COLO829 (cell line): Measurements from ENCODE around the gene ZBTB40.

Source experiments
- DNase-seq: peaks from one replicate; pipeline ENCODE4 v3.0.0; 2012; ENCODE audit warnings: low spot score

ZBTB40 gene, protein sequence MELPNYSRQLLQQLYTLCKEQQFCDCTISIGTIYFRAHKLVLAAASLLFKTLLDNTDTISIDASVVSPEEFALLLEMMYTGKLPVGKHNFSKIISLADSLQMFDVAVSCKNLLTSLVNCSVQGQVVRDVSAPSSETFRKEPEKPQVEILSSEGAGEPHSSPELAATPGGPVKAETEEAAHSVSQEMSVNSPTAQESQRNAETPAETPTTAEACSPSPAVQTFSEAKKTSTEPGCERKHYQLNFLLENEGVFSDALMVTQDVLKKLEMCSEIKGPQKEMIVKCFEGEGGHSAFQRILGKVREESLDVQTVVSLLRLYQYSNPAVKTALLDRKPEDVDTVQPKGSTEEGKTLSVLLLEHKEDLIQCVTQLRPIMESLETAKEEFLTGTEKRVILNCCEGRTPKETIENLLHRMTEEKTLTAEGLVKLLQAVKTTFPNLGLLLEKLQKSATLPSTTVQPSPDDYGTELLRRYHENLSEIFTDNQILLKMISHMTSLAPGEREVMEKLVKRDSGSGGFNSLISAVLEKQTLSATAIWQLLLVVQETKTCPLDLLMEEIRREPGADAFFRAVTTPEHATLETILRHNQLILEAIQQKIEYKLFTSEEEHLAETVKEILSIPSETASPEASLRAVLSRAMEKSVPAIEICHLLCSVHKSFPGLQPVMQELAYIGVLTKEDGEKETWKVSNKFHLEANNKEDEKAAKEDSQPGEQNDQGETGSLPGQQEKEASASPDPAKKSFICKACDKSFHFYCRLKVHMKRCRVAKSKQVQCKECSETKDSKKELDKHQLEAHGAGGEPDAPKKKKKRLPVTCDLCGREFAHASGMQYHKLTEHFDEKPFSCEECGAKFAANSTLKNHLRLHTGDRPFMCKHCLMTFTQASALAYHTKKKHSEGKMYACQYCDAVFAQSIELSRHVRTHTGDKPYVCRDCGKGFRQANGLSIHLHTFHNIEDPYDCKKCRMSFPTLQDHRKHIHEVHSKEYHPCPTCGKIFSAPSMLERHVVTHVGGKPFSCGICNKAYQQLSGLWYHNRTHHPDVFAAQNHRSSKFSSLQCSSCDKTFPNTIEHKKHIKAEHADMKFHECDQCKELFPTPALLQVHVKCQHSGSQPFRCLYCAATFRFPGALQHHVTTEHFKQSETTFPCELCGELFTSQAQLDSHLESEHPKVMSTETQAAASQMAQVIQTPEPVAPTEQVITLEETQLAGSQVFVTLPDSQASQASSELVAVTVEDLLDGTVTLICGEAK

GRCh38 chr1:22451702-22452480 lies at the start of gene ZBTB40:
TSS of gene ZBTB40 (plus strand) at chr1:22451851. CDS start at chr1:22489949, 38,098 bp downstream.
- peak; percentile 85 for DNase-seq

DNA sequence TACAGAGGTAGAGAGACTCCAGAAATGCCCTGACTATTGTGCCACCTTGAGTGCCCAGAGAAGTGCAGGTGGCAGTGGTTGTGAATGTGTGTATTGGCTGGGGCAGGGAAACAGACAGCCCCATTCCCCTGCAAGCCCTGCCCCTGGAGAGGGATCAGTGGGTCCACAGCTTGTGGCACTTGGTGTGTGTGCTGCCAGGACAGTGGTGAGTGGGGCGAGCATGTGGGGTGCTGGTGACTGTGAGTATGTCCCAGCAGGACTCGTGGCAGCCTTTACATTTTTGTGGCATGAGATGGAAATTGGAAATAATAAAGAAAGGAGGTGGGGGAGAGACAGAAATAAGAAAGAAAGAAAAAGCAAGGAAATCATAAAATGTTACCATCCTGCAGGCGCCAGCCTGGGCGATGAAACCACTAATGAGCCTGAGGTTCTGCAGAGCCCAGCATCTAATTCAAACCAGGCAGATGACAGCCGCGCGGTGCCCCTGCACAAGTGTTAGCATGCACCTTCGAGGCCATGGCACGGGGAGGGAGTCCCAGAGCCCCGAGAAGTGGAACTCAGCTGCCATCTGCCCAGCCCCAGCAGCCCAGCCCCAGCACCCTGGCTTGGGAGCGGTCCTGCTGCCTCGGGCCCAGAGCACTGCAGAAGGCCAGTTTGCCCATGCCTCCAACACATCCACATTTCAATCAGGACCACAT lies 49.1 kb upstream of the ZBTB40 start:
- DNase-seq: no peak

DNA sequence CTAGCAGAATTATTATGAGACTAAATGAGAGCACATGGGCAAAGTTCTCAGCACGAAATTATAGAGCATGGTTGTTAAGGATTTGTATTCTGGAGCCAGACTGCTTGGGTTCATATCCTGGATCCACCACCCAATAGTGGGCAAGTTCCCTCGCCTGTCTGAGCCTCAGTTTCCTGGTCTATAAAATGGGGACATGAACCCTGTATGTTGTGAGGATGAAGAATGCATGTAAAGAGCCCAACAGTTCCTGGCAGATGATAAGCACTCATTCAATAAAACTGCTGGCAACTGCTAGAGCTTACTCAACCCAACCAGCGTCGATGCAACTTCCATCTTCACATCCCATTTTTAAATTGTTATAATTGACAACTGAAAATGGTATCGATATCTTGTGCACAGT lies 47.2 kb upstream of the ZBTB40 start:
- no peak for DNase-seq

DNA sequence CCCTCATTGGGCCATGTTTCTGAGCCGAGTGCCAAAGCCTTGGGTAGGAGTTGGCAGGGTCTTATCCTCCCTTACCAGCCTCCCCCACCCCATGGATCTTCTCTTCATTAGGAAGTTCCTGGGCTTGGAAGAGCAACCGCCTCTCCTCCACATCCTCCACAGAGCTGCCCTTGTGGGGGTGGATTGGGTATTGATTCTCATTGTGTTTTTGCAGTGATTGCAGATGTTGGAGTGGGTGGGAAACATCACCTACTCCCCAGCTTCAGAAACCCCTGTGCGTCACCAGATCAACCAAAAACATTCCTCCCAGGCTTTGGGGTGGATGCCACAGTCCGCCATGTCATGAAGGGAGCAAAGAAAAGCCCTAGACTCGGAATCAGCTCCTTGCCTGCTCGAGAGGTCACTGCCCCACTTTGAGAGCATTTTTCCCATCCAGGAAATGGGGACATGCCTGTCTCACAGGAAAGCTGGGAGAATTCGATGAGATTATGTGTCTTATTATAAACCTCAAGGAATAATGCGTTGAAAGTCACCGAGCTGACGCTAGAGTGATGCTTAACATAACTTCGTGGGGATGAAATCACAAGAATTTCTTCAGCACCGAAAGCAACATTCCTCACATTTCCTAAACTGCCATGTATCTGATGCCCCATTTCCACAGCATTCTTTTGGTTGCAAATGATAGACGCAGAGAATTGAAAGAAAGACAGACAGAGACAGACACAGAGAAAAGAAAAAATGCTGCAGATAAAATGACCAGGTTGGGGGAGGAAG lies 44.7 kb upstream of the ZBTB40 start:
- DNase-seq: no peak

DNA sequence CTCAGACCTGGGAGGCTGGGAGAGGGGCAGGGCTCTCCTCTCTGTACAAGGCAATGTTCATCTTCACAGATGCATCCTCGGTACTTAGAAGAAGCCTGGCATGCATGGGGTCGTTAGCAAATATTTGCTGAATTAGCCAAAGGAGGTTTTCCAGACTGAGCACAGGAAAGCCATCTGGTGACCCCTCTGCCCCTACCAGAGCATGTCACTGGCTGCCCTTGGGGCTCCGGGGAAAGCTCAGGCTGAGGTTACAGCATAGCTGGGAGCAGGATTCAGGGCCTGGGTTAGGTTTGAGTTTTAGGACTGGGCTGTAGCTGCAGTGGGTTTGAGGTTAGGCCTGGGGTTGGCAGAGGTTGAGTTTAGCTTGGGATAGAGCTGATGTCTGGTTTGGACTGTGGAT lies 43.4 kb upstream of the ZBTB40 start:
- no peak for DNase-seq

DNA sequence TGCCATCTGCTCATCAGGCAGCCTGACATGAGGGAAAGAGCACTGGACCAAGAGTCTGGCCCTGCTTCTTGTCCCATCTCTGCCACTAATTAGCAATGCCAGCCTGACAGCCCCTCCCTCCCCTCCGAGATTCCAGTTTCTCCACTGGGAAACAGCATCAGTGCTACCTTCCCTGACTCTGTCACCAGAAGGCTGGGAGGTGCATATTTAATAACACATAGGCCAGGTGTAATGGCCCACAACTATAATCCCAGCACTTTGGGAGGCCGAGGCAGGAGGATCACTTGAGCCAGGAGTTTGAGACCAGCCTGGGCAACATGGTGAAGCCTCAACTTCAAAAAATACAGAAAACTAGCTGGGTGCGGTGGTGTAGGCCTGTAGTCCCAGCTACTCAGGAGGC lies 41.2 kb upstream of the ZBTB40 start:
- no peak for DNase-seq

- no peak for DNase-seq
These were observed 40.6 kb upstream of the ZBTB40 start for GRCh38 chr1:22410928-22411495.

DNA sequence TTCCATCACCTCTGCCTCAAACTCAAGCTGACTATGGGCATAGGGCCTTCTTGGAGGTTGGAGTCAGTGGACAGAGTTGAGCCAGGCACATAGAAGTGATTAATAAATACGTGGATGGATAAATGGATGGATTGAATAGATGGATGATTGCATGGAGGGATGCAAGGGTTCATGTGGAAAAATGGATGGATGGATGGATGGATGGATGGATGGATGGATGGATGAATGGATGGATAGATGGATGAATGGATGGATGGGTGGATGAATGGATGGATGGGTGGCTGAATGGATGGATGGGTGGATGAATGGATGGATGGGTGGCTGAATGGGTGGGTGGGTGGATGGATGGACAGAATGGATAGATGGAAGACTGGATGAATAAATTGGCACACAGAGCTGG lies 40.1 kb upstream of the ZBTB40 start:
- DNase-seq: no peak

GRCh38 chr1:22412932-22413727 lies 38.5 kb upstream of the ZBTB40 start:
- no peak for DNase-seq

DNA sequence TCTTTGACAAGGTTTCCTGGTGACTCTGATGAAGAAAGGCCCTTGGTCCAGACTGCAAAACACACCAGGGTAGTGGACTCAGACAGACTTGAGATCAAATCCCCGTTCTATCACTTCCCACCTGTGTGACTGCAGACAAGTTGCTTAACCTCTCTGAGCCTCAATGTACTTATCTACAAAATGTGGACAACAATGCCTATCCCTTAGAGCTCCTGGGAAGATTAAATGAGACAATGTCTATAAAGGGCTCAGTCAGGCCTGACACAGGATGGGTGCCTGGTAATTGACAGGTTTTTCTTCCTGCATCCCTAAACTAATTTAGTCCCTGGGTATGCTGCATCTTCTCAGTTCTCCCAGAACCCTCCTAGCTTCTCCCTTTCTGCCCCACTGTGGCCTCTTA lies 37.9 kb upstream of the ZBTB40 start:
- DNase-seq: no peak

DNA sequence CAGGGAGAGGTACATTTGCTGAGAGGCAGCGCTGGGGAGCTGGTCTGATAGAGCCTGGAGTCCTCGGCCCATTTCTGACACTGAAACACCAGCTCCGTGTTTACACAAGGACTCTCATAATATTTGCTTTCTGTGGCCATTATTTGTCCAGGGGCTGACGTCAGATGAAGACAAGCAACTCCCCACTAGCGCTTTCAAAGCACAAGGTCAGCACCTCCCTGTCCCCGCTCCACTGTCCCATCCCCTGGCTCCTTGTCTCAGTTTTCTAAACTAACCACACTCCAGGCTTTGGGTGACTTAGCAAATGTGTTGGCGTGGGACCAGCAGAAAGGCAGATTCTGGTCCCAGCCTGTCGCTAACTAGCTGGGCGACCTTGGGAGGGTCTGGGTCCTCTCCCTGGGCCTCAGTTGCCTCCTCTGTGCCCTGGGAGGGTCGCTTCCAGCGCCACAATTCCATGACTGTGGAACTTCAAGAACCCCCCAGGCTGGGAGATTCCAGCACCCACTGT lies 37.4 kb upstream of the ZBTB40 start:
- DNase-seq: no peak

- DNase-seq: no peak
These were observed 36.2 kb upstream of the ZBTB40 start for GRCh38 chr1:22415489-22415888.

DNA sequence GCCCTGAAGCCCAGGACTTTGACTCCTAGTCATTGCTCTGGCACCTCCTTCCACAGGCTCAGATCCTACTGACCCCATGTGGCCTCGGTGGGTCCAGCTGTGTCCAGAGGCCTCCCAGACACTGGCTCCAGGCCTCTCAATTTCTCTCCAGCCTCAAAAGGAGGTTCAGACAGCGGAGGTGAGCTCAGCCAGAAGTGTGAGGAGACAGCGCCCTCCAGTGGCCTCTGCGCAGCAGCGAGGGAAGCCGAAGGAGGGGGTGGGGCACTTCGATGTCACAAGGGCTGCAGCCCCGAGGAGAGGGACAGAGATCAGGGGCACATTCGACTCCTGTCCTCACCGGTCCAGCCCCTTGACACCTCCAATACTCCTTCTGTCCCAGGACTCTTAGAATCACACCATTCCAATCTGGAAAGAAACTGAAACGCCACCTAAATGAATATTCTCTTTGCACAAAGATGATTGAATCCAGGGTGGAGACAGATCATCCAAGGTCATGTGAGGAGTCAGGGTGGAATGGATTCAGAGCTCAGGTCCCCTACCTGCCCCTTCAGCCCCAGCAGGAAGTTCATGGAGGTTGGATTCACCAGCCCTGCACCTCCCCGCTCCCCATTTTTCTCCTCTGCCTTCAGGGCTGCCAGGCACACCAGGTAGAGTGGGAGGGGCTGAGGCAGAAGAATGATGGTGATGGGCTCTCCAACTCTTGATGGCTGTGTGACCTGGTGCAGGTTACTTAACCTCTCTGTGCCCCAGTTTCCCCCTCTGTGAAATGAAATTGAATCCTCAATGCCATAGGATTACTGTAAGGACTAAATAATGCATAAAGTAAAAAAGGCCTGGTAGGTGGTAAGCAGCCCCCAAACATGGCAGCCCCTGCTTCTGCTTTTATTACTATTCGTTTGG lies 34.8 kb upstream of the ZBTB40 start:
- peak; percentile 70 for DNase-seq

- DNase-seq: no peak
These were observed 34.2 kb upstream of the ZBTB40 start for GRCh38 chr1:22417466-22417865.

DNA sequence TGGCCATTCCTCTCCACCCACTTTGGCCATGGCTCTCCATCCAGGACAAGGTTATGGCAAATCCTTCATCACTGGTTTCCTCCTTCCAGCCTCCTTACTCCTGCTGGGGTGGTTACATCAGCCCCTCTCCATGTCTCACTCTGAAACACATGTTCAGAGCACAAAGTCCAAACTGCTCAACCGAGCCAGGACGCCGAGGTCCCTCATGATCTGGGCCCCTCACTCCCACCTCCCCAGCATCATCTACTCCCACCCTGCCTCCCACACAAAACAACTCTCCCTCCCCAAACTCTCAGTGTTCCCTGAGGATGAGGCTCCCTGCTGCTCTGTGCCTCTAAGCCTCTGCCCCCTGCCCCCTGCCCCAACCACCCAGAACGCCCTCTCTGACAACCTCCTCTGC lies 33.3 kb upstream of the ZBTB40 start:
- DNase-seq: no peak

DNA sequence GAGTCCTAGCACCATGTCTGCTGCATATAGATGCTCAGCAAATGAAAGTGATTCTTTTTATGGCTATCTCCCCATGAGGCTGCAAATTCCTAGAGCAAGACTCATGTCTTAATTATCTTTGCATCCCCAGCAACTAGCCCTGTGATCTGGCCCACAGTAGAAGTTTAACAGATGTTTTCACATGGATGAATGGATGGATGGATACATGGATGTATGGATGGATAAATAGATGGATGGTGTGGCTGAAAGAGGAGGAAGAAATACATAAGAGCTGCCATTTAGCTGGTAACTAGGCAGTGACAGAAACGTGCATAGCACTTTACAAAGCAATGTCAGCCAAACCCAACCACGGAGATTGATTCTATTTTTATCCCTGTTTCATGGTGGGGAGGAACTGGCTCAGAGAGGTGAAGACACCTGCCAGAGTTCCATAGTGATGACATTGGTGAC lies 32.7 kb upstream of the ZBTB40 start:
- DNase-seq: peak; percentile 21

- peak; percentile 85 for DNase-seq
These were observed 31.1 kb upstream of the ZBTB40 start for GRCh38 chr1:22420455-22421053.
